ENCODE measurements around the gene MRPS9. TPM values are rescaled to one million over a fixed set of nuclear protein-coding genes. Genes with fewer than 3 reads are reported as not detected.

The MRPS9 gene
- polyA plus RNA-seq, 1 experiment = 36.1 TPM

GRCh38 chr2:105073591-105073990, 35.7 kb downstream of the MRPS9 start:
- POLR2A ChIA-PET = no interaction called here
- Histone ChIP-seq H3K27me3 (ENCODE audit: control insufficient read depth, insufficient read depth, low read length) (no peaks in the 10 kb centered on the region), H3K4me3 (ENCODE audit: low read depth, low read length) (no peak overlapping the region), H3K9me3 (ENCODE audit: control insufficient read depth, insufficient read depth, low read length) (no peaks in the 10 kb centered on the region), H3K27ac (ENCODE audit: low read depth, low read length) (no peak overlapping the region)
- no peak for DNase-seq (ENCODE audit: low read depth, low spot score)
- CTCF ChIA-PET = no interaction called here
- TF ChIP-seq CTCF (IDR thresholded peaks at IDR 0.05; ENCODE audit: low read depth, low read length) = no peak

- no peaks in the 10 kb centered on the region for H3K27me3 ChIP-seq (ENCODE audit: control insufficient read depth, insufficient read depth, low read length)
- no peak overlapping the region for H3K4me3 ChIP-seq (ENCODE audit: low read depth, low read length)
- no peak overlapping the region for H3K27ac ChIP-seq (ENCODE audit: low read depth, low read length)
- no peak for TF ChIP-seq CTCF (IDR thresholded peaks at IDR 0.05; ENCODE audit: low read depth, low read length)
- no peaks in the 10 kb centered on the region for H3K9me3 ChIP-seq (ENCODE audit: control insufficient read depth, insufficient read depth, low read length)
- CTCF ChIA-PET = no interaction called here
- POLR2A ChIA-PET = no interaction called here
- no peak for DNase-seq (ENCODE audit: low read depth, low spot score)
Observed at GRCh38 chr2:105076121-105076520, 38.3 kb downstream of the MRPS9 start.

DNA sequence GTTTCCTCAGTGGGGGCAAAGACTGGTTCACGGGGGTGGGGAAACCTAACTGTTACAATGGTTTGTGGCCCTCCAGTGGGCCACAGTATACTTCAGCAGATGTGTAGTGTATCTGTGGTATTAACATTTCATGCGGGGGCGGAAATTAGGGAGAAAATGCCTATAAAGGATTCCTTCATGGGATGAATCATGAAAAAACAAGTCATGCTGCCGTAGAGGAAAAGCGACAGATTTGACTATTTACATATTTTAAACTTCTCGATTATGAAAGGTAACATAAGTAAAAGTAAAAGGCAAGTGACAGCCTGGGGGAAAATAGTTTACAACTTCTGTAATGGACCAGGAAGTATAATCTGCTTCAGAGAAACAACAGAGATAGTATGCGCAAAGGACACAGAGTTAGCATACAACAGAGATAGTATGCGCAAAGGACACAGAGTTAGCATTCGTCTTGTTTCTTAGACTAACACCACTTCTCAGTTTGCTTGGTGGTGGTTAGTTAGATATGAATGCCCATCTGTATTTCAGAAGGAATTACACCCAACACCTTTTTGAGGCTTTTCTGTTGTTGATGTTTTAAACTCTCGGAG, 41.1 kb downstream of the MRPS9 start:
- TF ChIP-seq CTCF (IDR thresholded peaks at IDR 0.05; ENCODE audit: low read depth, low read length) = no peak
- H3K27ac ChIP-seq (ENCODE audit: low read depth, low read length) = no peak overlapping the region
- H3K4me3 ChIP-seq (ENCODE audit: low read depth, low read length) = no peak overlapping the region
- DNase-seq (ENCODE audit: low read depth, low spot score) = no peak
- no peaks in the 10 kb centered on the region for H3K9me3 ChIP-seq (ENCODE audit: control insufficient read depth, insufficient read depth, low read length)
- ChIA-PET CTCF (no interaction called here), POLR2A (no interaction called here)
- no peaks in the 10 kb centered on the region for H3K27me3 ChIP-seq (ENCODE audit: control insufficient read depth, insufficient read depth, low read length)

- CTCF ChIA-PET = no interaction called here
- no peak overlapping the region for H3K4me3 ChIP-seq (ENCODE audit: low read depth, low read length)
- TF ChIP-seq CTCF (IDR thresholded peaks at IDR 0.05; ENCODE audit: low read depth, low read length) = no peak
- POLR2A ChIA-PET = no interaction called here
- H3K9me3 ChIP-seq (ENCODE audit: control insufficient read depth, insufficient read depth, low read length) = no peaks in the 10 kb centered on the region
- no peak overlapping the region for H3K27ac ChIP-seq (ENCODE audit: low read depth, low read length)
- H3K27me3 ChIP-seq (ENCODE audit: control insufficient read depth, insufficient read depth, low read length) = no peaks in the 10 kb centered on the region
- DNase-seq (ENCODE audit: low read depth, low spot score) = no peak
Observed at GRCh38 chr2:105080461-105080860, 42.6 kb downstream of the MRPS9 start.

GRCh38 chr2:105081006-105081601, 43.2 kb downstream of the MRPS9 start:
- H3K27me3 ChIP-seq (ENCODE audit: control insufficient read depth, insufficient read depth, low read length) = no peaks in the 10 kb centered on the region
- ChIA-PET POLR2A (no interaction called here), CTCF (no interaction called here)
- H3K27ac ChIP-seq (ENCODE audit: low read depth, low read length) = no peak overlapping the region
- no peaks in the 10 kb centered on the region for H3K9me3 ChIP-seq (ENCODE audit: control insufficient read depth, insufficient read depth, low read length)
- H3K4me3 ChIP-seq (ENCODE audit: low read depth, low read length) = no peak overlapping the region
- DNase-seq (ENCODE audit: low read depth, low spot score) = no peak
- TF ChIP-seq CTCF (IDR thresholded peaks at IDR 0.05; ENCODE audit: low read depth, low read length) = no peak
